ENCODE results near the gene MAZ.

The MAZ gene

DNA sequence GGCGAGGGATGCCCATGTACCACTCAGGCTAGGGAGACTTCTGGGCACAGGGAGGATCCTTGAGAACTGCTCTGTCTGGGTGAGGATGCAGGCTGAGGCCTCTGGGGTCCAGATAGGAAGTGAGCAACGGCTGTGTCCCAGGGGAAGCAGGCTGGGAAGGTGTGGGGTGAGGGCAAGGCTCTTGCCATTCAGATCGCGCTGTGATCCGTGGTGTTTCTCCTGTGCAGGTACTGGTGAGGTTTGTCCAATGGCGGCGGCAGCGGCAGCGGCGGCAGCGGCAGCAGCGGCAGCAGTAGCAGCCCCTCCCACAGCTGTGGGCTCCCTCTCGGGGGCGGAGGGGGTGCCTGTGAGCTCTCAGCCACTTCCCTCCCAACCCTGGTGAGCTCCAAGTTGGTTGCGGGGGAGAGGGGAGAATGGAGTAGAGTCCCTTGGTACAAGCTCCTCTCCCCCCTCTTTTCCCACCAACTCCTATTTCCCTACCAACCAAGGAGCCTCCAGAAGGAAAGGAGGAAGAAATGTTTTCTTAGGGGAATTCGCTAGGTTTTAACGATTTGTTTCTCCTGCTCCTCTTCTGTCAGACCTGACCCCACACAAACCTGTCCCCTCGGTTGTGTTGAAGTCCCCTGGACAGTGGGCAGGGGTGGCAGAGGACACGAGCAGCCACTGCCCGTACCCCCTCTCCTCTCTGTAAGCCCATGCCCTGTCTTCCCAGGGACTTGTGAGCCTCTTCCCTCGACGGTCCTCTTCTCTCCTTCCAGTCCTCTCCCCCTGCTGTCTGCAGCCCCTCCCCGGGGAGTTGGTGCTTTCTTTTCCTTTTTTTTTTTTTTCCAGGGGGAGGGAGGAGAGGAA is 3.7 kb downstream of the MAZ start:
- peak in 2 of 4 experiments; percentile 16 to 52 for DNase-seq

GRCh38 chr16:29810699-29811169 is 4.4 kb downstream of the MAZ start:
- no peak for DNase-seq

GRCh38 chr16:29811170-29811895 is 5.0 kb downstream of the MAZ start:
- DNase-seq = peak in 2 of 4 experiments; percentile 24 to 57

DNA sequence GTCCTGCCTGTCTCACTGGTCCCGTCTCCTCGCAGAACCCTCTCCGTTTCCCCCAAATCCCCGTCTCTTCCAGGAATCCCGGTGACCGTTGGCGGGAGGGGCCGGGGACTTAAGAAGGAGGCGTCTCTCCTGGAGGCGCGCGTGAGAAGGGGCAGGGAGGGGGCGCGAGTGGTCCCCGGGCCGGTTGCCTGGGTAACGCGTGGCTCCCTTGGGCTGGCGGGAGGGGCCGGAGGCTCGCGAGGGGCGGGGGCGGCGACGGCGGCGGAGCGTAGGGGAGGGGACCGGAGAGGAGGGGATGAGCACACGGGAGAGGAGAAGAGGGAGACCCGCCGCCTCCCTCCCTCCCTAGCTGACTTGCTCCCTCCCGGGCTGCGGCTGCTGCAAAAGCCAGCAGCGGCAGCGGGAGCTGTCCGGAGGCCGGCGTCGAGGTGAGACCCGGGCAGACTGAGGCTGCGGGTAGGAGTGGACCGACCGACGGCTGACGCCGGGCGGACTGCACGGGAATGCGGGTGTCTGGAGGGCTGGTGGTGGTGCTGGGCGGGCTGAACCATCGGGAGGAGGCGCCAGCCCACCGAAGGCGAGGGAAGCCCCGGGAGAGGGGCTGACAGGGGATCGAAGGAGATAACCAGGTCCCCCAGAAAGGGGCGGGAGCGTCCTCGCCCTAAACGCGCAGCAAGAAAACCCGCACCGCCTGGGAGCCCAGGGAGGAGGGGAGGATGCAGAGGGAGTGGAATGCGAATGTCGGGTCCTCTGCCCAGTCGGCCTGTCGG is 5.8 kb downstream of the MAZ start, which contains the start of gene PRRT2:
PRRT2 (plus strand) TSS at position 298 of the 770 bp plus-strand sequence. CDS start 862 bp downstream, outside the sequence.
- DNase-seq = peak in 1 of 4 experiments; percentile 31

DNA sequence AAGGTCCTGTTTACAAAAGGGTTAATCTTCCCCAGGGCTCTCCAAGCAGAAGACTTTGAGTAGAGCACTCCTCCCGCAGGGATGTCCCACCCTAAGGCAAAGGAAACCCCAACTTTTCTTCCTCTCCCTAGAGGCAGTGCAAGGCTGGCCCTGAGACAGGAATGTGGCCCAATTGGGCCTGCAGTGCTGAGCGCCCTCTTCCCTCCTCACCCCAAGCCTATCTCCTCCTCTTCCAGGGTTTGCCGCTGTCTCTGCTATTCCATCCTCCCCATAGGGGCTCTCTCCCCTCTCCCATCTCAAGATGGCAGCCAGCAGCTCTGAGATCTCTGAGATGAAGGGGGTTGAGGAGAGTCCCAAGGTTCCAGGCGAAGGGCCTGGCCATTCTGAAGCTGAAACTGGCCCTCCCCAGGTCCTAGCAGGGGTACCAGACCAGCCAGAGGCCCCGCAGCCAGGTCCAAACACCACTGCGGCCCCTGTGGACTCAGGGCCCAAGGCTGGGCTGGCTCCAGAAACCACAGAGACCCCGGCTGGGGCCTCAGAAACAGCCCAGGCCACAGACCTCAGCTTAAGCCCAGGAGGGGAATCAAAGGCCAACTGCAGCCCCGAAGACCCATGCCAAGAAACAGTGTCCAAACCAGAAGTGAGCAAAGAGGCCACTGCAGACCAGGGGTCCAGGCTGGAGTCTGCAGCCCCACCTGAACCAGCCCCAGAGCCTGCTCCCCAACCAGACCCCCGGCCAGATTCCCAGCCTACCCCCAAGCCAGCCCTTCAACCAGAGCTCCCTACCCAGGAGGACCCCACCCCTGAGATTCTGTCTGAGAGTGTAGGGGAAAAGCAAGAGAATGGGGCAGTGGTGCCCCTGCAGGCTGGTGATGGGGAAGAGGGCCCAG is 6.7 kb downstream of the MAZ start:
- DNase-seq = no peak

GRCh38 chr16:29813644-29814562 is 7.6 kb downstream of the MAZ start:
- DNase-seq = no peak

- no peak for DNase-seq
Measured at GRCh38 chr16:29814592-29814991, 8.3 kb downstream of the MAZ start.

DNA sequence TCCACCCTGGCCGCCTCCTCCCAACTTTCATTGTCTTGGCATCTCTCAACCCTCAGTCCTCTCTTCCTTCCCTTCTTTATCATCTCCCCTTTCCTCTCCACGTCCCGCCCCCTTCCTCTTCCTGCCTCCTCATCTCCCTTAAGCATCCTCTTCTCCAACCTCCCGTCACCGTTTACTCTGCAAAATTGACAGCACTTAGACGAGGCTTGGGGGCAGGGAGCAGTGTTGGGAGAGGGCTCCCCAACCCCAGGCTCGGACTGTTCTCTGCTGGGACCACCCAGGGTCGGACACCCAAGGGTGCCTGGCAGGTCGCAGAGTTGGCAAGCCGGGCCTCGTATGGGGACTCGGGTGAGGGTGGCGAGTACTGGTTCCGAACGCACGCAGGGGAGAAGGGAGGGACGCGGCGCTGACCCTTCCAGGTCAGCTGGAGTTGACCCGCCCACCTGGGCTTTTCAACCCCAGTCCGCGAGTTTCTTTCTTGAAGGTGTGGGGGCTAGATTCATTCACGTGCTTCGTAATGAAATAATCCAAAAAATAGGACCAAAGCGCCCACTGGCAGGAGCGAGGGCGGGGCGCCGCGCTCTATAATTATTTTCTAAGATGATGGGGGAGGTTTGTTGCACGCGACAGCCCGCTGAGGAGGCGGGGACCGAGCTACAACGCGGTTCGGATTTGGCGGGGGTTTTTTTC is 8.8 kb downstream of the MAZ start:
- DNase-seq = peak in 3 of 4 experiments; percentile 35 to 55 (median 44)

DNA sequence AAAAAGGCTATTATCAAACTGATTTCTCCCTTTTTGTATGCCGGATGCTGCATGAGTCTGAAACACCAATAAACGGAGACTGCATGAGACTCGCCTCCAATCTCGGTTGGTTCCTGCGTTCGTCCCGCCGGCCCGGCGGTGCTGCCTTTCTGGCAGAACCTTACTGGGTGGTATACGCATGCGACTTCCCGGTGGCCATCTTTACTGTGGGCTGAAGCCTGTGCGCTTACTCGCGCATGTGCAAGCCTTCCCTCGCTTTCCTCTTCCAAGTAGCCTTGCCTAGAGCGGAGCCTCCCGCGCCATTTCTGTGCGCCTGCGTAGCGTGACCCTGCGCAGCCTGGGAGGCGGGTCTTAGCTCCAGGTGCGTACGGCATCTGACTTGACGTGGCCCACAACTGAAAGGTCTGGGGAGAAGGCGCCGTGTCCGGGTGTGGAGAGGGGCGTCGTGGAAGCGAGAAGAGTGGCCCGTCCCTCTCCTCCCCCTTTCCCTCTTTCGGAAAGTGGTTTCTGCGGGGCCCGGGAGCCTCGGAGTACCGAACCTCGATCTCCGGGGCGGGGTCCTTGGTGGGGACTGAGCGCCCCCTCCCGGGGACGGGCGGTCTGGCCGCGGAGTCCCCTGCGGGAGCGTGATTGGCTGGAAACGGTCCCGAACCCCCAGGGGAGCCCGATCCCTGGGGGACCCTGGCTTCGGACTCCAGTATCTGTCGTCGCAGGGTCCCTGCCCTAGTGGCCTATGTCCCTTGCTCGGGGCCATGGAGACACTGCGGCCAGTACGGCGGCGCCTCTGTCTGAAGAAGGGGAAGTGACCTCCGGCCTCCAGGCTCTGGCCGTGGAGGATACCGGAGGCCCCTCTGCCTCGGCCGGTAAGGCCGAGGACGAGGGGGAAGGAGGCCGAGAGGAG is 9.7 kb downstream of the MAZ start, which contains the start of gene PAGR1:
PAGR1 (plus strand) TSS at position 360 of the 901 bp plus-strand sequence; CDS start at position 734, 374 bp downstream.
- peak; percentile 90 to 96 (median 94) for DNase-seq

- DNase-seq = peak in 1 of 4 experiments; percentile 41
Measured at GRCh38 chr16:29816694-29817441, 10.5 kb downstream of the MAZ start.

DNA sequence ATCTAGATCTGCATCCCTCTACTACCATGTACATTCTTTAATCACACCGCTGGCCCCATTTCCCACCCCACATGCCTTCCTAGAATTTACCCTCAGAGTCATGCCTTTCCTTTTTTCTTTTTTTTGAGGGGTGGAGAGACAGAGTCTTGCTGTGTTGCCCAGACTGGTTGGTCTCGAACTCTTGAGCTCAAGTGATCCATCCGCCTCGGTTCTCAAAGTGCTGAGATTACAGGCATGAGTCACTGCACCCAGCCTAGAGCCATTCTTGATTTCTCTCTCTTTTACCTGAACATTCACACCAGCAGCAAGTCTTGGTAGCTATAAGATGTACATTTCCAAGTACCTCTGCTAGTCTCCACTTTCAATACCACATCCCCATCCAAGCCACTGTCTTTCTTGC is 11.8 kb downstream of the MAZ start:
- no peak for DNase-seq

GRCh38 chr16:29819506-29819905 is 13.2 kb downstream of the MAZ start:
- DNase-seq = no peak

- peak in 2 of 4 experiments; percentile 25 to 33 for DNase-seq
Measured at GRCh38 chr16:29820271-29820701, 14.0 kb downstream of the MAZ start, which contains the start of gene MVP. TSS of gene MVP (plus strand) at chr16:29820462. CDS start at chr16:29830550, 10,088 bp downstream.

GRCh38 chr16:29820730-29821642 is 14.7 kb downstream of the MAZ start:
- peak in 2 of 4 experiments; percentile 10 to 13 for DNase-seq

DNA sequence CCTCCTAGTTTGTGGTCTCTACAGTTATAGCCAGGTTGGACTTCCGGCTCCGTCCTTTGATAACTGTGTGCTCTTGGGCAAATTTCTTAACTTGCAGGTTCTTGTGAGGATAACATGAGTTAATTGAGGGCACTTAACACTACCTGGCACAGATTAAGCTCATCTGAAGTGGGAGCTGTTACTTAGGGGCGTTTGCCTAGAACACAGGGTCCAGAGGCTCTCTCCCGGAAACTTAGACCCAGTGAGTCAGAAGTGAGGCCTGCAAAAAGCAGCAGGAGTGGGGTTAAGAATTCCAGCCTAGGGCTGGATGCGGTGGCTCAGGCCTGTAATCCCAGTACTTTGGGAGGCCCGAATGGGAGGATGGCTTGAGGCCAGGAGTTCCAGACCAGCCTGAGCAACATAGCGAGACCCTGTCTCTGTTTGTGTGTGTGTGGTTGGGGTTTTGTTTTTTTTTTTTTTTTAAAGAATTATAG is 15.3 kb downstream of the MAZ start:
- DNase-seq = no peak

DNA sequence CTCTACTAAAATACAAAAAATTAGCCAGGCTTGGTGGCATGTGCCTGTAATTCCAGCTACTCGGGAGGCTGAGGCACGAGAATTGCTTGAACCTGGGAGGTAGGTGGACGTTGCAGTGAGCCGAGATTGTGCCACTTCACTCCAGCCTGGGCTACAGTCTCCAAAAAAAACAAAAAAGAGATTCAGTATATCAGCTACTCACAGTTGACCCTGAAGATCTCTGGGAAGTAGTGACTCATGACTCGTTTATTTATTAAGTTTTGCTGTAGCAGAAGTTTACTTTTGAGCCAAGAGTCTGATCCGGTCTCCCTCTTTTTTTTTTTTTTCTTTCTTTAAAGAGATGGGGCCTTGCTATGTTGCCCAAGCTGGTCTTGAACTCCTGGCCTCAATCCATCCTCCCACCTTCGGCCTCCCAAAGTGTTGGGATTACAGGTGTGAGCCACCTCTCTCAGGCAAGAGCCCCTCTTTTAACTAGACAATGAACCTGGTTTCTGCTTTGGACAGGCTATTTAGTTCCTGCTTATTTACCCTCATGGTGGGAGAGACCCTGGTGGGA is 18.3 kb downstream of the MAZ start:
- DNase-seq = no peak
